Activated CD8-positive, alpha-beta memory T cell treated with anti-CD3 and anti-CD28 coated beads for 48 hours (primary cell): ENCODE data around the gene LRIG3.

Experiments
- DNase-seq, 3 experiments: peaks; one replicate each; pipeline ENCODE4 v3.0.0-alpha.2; 2020; ENCODE audit warnings: low read depth in 2 of 3, low spot score in 2 of 3

The LRIG3 gene

DNA sequence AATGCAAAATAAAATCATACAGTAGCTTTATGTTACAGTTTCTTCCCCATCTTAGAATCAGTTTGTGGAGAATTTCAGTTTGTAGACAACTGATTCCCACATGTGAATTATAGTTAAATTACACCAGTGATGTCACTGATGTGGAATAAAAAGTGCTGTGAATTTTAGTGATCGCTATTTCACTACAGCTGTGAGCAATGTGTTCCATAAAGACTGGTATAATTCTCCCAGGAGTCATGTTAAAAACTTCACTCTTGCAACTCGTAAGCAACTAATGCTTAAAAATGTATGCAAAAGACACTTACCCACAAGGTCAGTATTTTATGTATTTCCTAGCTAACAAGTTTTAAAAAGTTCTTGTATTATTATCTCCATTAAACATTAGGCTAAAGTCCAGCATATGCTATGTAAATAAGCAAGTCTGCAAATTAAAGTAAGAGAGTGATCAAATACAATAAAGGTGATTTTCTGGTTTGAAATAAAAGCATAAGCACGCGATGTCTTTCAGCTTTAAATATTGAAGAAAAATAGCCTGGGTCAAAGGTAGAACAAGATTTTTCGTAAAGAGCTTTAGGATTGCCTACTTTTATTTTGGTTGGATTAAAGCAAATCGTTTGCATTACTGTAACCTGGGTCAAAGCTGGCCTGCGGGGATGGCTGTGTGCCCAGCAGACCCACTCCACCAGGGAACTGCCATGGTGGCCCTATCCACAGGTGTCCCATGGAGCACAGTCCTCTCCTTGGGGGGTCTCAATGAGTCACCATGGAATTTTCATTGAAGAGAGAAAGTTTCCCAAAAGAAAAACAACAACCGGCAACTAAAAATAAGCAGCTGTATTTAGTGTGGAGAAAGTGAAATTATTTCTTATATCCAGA is 12.7 kb upstream of the LRIG3 start:
- DNase-seq, result no peak

DNA sequence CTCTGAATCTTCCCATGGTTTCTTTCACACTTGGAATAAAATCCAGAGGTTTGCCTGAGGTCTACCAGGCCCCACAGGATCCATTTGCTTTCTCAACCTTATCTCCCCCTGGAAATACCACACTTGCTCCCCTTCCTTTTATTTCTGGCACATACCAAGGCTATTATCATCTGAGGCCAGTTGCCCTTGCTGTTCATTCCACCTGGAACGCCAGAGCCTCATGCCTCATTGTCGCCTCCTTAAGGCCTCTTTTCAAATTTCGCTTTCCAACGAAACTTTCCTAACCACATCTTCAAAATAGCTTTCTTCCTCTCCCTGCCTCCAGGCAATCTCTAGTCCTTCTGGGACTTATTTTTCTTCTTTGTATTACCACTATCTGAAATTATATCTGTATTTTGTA is 11.2 kb upstream of the LRIG3 start:
- no peak for DNase-seq

DNA sequence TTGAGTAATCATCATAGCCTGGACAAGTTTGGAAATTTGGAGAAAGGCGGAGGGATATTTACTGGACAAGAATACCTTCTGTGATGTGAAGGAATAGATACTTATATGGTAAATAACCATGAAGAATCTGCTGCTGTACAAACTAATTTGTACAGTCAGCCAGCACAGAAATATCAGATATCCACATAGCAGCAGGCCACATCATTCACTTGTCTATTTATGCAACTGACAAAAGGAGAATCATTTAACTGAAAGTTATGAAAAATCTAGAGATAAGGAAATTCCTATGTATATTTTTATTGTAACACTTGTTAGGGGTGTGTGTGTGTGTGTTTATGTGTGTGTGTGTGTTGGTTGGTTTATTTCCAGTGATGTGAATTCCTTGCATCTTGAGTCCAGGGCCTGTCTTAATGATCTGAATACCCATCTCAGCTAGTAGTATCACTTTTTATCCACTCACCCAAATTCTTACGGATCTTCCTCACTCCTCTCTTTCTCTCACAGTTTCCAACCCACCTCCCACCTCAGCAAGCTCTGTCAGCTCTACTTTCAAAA is 10.5 kb upstream of the LRIG3 start:
- DNase-seq, result no peak

DNA sequence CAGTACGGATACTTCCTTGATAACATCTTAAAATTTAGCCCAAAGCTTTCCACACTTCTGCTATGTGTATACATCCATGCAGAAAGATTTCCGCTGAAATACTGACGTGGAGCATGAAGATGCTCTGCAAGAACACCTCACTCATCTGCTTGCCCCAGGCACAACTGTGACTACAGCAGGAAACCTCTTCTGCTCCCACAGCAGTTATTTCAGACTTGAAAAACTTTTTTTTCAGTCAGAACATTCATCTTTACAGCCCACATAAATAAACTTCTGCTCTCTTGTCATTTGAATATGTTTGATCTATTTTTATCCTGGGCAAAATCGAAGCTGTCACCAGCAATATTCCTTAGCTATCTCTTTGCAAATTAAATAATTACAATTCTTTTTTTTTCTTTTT is 6.8 kb upstream of the LRIG3 start:
- DNase-seq, result no peak

DNA sequence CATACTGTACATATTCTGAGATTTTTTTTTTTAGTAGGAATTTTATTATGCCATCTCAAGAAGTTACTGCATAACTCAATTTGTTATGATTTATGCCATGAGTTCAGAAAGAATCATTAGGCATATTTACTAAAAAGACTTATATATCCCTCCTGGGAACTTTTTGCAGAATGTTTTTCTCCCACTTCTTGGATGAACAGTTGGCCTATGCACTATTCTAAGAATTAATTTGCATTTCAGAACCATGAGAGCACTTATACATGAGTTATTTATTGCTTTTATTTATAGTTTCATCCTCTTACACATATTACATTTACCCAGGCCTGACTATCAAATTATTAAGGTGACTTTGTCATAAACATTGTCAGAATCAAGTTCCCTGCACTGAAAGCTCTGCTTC is 6.3 kb upstream of the LRIG3 start:
- no peak for DNase-seq

DNA sequence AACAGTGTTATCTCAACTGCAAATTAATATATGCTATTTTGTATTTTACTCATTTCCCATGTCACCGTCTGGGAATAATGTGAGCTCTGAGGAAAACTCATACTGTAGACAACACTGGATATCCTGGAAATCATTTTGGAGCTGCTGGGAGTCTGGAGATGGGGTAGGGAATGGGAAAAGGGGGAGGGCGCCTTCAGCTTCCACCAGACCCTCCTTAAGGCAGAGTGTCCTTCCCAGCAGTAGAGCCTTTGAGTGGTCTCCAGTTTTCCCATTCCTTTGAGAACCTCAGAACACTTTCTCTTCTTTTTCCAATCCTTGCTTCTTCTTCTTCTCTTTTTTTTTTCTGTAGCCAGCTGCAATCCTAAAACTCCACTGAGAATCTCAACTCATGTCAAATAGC is 5.4 kb upstream of the LRIG3 start:
- no peak for DNase-seq

DNA sequence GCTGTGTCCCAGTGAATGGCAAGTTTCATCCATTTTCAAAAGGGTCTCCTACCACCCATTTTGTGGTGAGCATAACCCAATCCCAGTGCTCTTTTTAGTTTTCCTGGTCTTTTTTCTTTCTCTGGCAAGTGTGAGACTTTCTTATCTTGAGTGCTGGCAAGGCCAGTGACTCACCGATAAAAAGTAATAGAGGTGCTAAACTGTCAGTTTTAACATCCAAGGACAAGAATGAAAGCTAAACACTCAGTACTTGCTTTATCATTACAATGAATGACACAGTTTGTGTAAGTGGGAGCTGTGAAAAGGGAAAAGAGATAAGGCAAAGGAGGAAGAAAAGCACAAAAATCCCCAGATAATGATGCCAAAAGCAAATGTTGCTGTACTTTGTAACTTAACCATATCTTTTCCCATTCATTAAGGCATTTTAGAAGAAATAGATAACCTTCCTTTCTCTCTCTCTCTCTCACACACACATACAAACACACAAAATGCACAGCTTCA is 4.9 kb upstream of the LRIG3 start:
- DNase-seq, result no peak

DNA sequence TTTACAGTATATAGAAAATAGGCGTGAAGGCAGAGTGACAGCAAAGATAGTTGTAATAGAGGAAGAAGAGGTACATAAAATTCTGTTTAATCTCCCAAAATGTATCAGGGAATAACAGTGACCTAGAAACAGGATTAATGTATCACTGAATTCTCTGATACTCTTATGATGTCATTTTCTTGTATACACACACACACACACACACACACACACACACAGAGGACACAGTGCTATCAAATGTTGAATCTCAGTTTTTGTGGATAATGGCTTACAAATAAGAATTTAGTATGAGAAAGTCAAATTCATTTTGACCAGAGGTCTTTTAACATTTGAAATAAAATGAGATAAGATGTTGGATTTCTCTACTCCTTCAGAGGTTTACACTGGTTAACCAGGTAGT is 4.3 kb upstream of the LRIG3 start:
- no peak for DNase-seq

DNA sequence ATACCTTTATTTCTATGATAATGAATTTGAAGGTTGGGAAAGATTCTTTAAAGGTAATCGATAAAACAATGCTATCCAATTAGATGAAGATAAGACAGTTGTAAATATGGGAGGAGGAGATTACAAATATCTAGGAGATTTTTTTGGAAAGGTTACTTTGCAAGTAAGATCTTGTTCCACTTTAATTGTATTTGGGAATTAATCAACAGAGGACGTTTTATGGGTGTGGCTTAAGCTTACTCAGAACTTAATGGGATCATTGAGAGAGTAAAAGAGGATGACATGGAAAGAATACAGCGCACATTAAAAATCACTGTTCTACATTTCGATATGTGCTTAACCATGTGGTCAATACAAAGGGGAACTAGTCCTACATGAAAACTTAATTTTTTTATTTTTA is 3.5 kb upstream of the LRIG3 start:
- DNase-seq, result no peak

DNA sequence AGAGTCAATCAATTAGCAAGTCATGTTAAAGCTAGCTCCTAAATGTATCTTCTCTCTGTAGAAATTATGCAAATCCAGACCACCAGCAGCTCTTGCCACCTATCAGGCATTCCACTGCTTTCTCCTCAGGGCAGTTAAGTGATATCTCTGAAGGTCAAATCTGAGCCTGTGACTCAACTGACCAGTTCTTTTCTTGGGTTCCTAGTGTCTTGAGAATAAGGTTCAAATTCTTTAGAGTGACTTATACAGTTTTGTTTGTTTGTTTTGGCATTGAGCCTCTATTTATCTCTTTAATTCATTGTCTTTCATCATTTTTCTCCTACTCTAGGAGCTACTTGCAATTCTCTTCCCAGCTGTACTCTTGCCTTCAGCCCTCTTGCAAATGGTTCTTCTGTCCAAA is 2.5 kb upstream of the LRIG3 start:
- DNase-seq, result no peak

DNA sequence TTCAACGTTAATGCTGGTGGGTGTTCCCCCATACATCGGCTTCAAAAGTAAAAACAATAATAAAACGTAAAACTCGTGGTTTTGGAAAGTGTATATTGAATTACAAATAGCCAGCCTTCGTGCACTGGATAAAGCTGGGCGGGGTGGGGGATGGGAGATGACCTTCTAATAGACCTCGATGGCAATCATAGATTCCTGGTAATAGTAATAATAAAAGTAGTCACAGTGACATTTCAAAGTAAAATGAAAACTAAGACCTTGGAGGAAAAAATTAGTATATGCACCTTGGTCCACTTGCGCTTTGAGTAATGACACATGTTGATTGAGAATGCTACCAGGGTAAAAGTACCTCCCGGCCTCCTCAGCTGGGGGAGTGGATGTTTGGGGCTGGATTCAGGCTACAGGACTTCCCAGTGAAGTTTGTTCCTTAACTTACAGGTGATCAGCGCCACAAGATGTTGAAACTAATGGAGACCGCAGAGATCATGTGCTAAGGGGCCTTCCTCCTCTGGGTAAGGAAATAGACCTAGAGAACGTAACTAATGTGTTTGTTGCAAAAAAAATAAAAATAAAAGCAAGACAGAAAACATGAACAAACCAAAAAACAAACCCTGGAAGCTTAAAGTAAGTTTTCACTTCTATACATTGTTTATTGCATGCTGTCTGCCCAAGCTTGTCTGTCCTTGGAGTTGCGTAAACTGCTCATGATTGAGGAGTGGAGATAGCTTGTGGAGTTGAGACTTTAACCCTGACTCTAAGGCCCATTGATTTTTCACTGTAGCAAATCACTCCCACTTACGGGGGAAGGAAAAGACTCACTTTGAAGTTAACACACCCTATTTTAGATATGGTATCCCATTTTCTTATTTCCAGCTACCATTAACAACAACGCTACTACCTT is 907 bp upstream of the LRIG3 start:
- DNase-seq, result no peak

DNA sequence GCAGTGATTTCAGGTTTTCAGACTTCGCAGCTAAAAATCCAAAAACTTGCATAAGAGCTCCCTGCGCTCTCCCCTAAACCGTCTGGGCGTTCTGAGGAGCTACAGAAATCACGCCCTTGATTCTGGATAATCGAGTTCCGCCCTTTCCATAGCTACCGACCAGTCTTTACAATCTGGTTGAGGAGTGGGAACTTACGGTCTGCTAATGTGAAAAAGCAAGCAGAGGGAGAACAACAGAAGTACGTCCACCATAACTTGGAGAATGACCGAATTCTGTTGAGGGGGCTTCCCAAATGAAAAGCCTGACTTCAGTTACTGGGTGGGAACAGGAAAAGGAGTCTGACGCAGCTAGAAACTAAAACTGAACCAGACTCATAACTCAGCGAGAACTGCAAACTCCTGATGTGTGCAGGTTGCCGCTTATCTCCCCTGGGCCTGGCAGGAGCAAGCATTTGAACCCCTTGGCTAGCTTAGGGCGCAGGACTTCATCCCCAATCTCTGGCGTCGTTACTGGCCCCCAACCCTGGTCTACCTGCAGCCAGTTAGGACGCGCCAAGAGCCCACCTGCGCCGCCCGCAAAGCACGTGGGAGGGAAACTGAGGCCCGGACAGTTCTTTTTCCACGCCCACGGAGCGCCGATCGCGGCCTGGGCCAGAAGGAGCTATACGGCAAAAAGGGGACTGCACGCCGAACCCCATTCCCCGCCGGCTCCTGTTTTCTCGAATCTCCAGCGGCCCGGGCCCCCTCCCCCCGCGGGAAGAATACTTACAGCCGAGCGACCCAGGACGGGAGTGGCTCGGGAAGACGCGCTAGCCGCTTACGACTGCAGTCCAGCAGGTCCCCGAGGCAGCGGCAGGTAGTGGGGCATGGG is 838 bp downstream of the LRIG3 start:
- DNase-seq, result no peak

DNA sequence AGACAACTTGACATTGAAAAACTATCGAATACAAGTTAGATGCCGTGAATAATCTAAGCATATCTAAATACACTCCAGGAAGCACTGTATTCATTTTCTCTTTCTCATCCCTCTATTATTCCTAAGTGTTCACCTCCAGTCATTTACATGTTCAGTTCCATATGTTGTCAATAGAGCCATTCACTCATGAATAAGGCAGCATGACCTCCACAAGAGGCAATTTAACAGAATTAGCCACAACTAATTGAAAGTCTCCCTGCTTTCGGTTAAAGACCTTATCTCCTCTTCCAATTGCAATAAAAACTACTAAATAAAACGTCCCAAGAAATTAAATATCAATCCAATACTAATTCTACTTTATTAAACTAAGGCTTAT is 1.8 kb downstream of the LRIG3 start:
- no peak for DNase-seq

DNA sequence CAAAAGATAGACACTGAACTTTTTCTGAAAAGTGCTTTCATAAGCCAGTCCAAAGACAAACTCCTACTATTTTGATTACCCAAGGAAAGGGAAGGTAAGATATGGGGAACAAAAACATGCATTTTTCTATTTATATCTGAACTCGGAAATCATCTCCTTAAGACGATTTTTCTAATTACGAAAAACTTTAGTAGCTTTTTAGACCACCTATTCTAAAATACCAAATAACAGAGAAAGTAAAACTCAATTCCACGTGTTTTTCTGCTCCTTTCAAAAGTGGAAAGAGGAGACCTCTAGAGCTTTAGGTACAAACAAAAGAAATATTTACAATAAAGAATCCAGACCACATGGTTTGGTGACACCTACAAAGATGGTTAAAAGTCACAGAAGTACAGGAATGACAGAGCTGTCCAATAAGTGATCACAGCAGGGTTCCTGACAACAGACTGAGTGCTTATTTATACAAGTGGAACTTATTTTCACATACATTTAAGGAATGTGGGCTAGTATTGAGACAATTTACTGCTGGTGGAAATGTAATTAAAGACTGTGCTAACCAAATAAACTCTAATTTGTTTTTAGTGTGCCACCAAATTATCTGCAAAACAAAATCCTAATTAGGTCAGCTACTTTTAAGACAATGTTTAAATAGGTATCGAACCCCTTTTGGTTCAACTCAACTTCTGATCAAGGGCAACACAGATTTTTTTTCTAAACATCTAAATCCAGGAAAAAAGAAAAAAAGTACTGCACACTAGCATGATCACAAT is 2.4 kb downstream of the LRIG3 start:
- DNase-seq, result no peak

DNA sequence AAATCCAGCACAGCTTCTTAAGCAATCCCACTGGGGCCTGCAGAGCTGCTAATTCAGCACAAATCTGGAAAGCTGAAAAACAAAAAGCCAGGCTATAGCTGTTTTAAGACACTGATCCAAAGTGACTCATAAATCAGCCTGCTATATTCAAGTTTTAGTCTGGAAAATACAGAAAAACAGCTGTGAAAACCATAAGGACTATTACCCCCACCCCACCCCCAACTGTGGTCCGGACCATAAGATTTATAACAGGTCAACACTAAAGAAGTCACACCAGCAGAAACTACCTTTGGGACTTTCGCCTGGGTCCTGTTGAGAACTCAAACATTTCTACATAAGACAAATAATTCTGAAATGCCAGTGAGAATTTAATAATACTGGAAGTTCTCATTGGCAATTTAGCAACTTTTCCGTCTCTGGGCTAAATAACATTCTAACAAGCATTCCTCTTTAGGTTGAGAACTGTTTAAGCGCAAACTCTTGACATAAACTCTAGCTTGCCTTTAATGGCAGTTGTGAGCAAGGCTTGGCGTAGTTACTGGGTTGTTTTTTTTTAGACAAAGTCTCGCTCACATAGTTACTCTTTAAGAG is 3.3 kb downstream of the LRIG3 start:
- no peak for DNase-seq

DNA sequence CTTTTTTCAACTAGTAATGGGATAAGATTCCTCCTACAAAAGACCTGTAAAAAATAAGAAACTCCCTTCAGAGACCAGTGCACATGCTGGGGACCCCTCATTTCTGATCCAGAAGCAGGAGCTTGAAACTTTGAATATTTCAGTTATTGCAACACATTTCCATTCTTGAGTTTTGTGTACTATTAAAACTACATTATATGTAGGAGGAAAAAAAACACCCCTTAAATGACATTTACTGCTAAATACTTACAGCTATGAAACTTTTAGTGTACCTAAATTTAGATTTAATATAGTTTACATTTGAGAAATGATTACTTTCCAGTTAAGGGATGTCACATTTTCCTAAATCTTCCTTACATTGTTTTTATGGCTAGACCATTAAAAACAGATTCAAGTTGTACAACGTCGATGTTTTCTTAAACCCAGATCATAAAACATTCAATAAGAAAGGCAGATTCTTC is 4.1 kb downstream of the LRIG3 start:
- DNase-seq, result no peak

DNA sequence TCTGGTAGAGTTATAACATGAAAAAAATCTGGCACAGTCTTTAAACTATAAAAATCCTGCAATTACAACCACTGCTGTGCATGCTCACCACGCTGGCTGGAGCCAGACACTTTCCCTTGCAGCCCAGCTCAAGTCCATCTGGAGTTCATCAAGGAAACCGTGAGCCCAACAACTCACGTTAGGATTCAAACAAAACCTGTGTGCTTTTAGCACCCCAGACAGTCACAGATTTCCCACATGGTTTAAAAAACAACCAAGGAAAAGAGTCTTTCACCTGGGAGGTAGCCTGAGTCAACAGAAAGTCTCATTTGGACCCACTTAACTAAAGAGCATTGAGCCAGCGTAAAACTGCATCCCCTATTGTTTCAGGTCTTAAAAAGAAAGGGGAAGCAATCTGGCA is 4.7 kb downstream of the LRIG3 start:
- no peak for DNase-seq

DNA sequence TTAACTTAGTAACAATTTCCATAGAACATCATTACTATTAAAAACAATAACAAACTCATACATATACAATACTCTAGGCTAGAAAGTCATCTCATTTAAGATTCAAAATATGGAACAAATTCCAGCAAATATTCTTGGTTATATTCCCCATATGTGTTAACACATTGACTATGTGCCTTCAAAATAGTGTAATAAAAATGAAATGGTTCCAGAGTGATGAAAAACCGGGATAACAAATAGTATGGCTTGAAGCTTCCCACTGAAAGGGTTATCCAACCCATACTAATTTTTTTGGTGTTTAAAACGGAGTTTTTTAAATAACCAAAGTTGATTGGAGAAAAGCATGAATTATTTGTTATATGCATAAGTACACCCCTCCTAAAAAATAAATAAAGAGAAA is 5.3 kb downstream of the LRIG3 start:
- DNase-seq, result no peak

DNA sequence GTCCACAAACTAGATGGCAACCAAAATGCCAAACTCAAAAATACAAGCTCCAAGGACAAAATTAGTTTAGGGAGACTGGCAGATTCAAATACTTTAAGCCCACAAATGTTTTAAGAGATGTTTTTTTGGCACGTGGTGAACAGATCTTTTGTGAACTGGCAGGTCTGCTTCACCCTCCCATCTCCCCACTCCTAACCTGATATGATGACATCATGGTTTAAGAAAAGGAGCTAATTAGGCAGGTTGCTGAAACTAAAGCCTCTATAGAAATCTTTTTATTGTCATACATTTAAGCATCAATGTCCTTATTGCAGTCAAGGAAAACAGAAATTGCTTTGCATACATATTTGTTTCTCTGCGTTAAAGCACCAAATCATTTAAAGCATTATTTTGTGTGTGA is 5.8 kb downstream of the LRIG3 start:
- DNase-seq, result no peak

DNA sequence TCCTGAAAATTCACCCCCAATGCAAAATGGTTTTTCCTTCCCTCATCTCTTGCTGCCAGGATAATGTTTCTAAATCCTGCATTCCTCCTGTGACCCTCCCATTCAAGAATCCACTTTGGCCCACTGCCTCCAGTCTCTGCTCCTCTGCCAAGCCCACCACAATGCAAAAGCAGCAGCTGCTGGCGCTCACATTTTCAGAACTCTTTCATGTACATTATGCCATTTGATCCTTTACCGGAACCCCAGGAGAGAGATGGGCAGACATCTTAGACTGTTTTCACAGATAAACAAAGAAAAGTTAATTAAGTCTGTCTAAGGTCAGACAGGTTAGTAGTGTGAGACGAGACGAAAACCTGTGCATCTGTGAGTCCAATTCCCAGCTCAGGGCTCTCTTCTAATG is 12.9 kb downstream of the LRIG3 start:
- no peak for DNase-seq
